HG03060 (cell line): ENCODE data around the gene ADCY2.

Source experiments
- ATAC-seq: cut with Tn5 transposase; IDR thresholded peaks from one replicate; pipeline ENCODE4 v1.9.1; 2021; ENCODE audit warnings: low read depth, moderate number of reproducible peaks; ENCODE audit not compliant: unreplicated experiment

The ADCY2 gene

GRCh38 chr5:7644723-7645122 lies 248.8 kb downstream of the ADCY2 start:
- no peak for ATAC-seq

GRCh38 chr5:7650755-7651154 lies 254.8 kb downstream of the ADCY2 start:
- ATAC-seq: no peak

GRCh38 chr5:7653046-7653445 lies 257.1 kb downstream of the ADCY2 start:
- ATAC-seq: no peak

- no peak for ATAC-seq
Observed at GRCh38 chr5:7657153-7657552, 261.2 kb downstream of the ADCY2 start.

- ATAC-seq: no peak
Observed at GRCh38 chr5:7659420-7659819, 263.5 kb downstream of the ADCY2 start.

- no peak for ATAC-seq
Observed at GRCh38 chr5:7662289-7662688, 266.4 kb downstream of the ADCY2 start.

GRCh38 chr5:7663808-7664207 lies 267.9 kb downstream of the ADCY2 start:
- no peak for ATAC-seq

- no peak for ATAC-seq
Observed at GRCh38 chr5:7664208-7664607, 268.3 kb downstream of the ADCY2 start.

GRCh38 chr5:7667216-7667767 lies 271.4 kb downstream of the ADCY2 start:
- ATAC-seq: no peak

GRCh38 chr5:7668161-7668560 lies 272.2 kb downstream of the ADCY2 start:
- no peak for ATAC-seq

GRCh38 chr5:7668627-7669026 lies 272.7 kb downstream of the ADCY2 start:
- ATAC-seq: no peak

GRCh38 chr5:7671381-7671993 lies 275.5 kb downstream of the ADCY2 start:
- no peak for ATAC-seq

- ATAC-seq: no peak
Observed at GRCh38 chr5:7673658-7674057, 277.7 kb downstream of the ADCY2 start.

GRCh38 chr5:7676455-7676854 lies 280.5 kb downstream of the ADCY2 start:
- ATAC-seq: no peak

- ATAC-seq: no peak
Observed at GRCh38 chr5:7678030-7678429, 282.1 kb downstream of the ADCY2 start.

- ATAC-seq: no peak
Observed at GRCh38 chr5:7679663-7680062, 283.7 kb downstream of the ADCY2 start.

GRCh38 chr5:7680260-7680659 lies 284.3 kb downstream of the ADCY2 start:
- ATAC-seq: no peak

GRCh38 chr5:7682379-7682778 lies 286.4 kb downstream of the ADCY2 start:
- ATAC-seq: no peak

GRCh38 chr5:7683753-7684152 lies 287.8 kb downstream of the ADCY2 start:
- no peak for ATAC-seq

GRCh38 chr5:7684826-7685225 lies 288.9 kb downstream of the ADCY2 start:
- ATAC-seq: no peak

- no peak for ATAC-seq
Observed at GRCh38 chr5:7686794-7687193, 290.9 kb downstream of the ADCY2 start.

GRCh38 chr5:7690557-7690956 lies 294.6 kb downstream of the ADCY2 start:
- ATAC-seq: no peak

- ATAC-seq: no peak
Observed at GRCh38 chr5:7705261-7705660, 309.3 kb downstream of the ADCY2 start.
